NT2/D1 (cell line): Measurements from ENCODE around the gene LIFR.

Experiments used
- SUZ12 ChIP-seq: IDR thresholded peaks from 2 replicates; pipeline ENCODE4 v1.6.1; 2011; ENCODE audit not compliant: insufficient read length, insufficient read depth; ENCODE audit errors: extremely low read depth
- YY1 ChIP-seq: IDR thresholded peaks from 2 replicates; pipeline ENCODE4 v1.6.1; 2011; ENCODE audit not compliant: insufficient read length, insufficient read depth

DNA sequence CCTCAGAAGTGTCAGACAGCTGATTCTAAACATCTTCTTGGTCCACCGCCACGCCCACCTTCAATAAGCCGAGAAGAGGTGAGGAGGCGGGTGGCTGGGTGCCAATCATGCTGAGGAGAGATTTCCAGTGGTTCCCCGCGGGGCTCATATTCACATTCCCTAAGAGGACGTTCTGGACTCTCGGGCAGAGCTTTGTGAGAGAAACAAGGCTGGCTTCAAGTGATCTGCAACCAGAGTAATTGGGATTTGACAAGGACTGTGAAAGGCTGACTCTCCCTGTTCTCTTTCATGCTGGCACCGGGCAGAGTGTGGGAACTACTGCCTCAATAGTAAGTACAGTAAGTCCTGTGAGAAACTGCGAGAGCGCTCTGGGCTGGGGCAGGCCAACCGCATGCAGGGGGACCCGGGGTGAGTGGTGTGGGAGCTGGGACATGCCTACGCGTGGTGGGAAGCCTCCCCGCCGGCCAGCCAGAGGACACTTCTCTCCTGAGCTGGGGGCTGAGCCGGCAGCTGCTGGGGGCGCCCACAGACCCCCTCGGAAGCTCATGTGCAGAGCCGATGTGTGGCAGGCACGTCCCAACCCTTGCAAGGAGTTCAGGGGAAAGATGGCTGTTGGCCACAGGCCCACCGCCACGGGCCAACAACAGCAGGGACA is 110.9 kb downstream of the LIFR start:
- TF ChIP-seq YY1 = no peak
- TF ChIP-seq SUZ12 = no peak
